HepG2 (cell line): ENCODE data around the gene ELL. TPM values are rescaled to one million over a fixed set of nuclear protein-coding genes. Genes with fewer than 3 reads are reported as not detected.
A peak's percentile ranks its signal among the peaks of the same experiment; 100 is the strongest.

Experiments
- ATAC-seq: fragments of 200-7000 bp; cut with Tn5 transposase; 3 replicates; pipeline ENCODE4 v1.9.1; 2020; ENCODE audit warnings: mild to moderate bottlenecking, moderate library complexity
- Bru-seq: library from RNA; stranded (reverse); fragments of 400-500 nt; gene quantifications from one replicate; lab custom pipeline; 2021; lab: Mats Ljungman, UMichigan
- BruChase-seq, 2 experiments: library from RNA; stranded (reverse); fragments of 400-500 nt; gene quantifications; one replicate each; lab custom pipeline; 2021; lab: Mats Ljungman, UMichigan
- BruUV-seq: library from RNA; stranded (reverse); fragments of 400-500 nt; replicated peaks from 2 replicates; lab custom pipeline; 2021; lab: Mats Ljungman, UMichigan
- CTCF ChIA-PET: fragments of 300-600 bp; formaldehyde crosslinking; extraction: SDS; loops from one replicate; lab custom pipeline; 2021; ENCODE audit warnings: low total read pairs, inconsistent platforms, low intra/inter-chr PET ratio; lab: Yijun Ruan, JAX
- POLR2A ChIA-PET: fragments of 350-600 bp; sonication (Branson Sonifier 250); formaldehyde crosslinking; loops from one replicate; lab custom pipeline; 2020; ENCODE audit warnings: antibody characterized with exemption, inconsistent platforms; lab: Yijun Ruan, JAX
- DNase-seq: peaks from one replicate; pipeline ENCODE4 v3.0.0-alpha.2; 2015; ENCODE audit warnings: low spot score
- FAIRE-seq: peaks from 3 replicates; lab custom pipeline; 2011; peaks lifted over from hg19 to GRCh38; lab: Jason Lieb, UNC
- H2AFZ ChIP-seq: one replicate; pipeline ENCODE4 v1.6.1; 2011; ENCODE audit warnings: low read length, inconsistent platforms
- H3K27ac ChIP-seq: fragments of 300-600 bp; 3 replicates; pipeline ENCODE4 v1.8.0; 2011; ENCODE audit warnings: mixed run types, mild to moderate bottlenecking, mixed read lengths, low read length, inconsistent platforms; ENCODE audit not compliant: insufficient read depth; ENCODE audit errors: extremely low read length
- H3K27me3 ChIP-seq, 2 experiments: fragments of 200-600 bp in 1 of 2; 2 replicates in 1 of 2; 3 replicates in 1 of 2; pipeline versions ENCODE4 v1.6.0 to v1.8.0; 2011; ENCODE audit warnings: low read length in 2 of 2, mild to moderate bottlenecking in 2 of 2, moderate library complexity in 2 of 2, inconsistent platforms in 1 of 2; ENCODE audit not compliant: insufficient read depth in 2 of 2, control insufficient read depth in 1 of 2
- H3K36me3 ChIP-seq, 2 experiments: fragments of 200-600 bp in 1 of 2; replicated peaks in 1 of 2; 2 replicates in 1 of 2; 3 replicates in 1 of 2; pipeline versions ENCODE4 v1.5.1 to v1.8.0; 2011; ENCODE audit warnings: low read length in 2 of 2, inconsistent platforms in 1 of 2; ENCODE audit not compliant: insufficient read depth in 2 of 2, control insufficient read depth in 1 of 2
- H3K4me1 ChIP-seq: 2 replicates; pipeline ENCODE4 v1.5.1; 2012; ENCODE audit warnings: low read length, inconsistent platforms; ENCODE audit not compliant: insufficient read depth
- H3K4me2 ChIP-seq: 2 replicates; pipeline ENCODE4 v1.6.0; 2011; ENCODE audit warnings: low read depth, low read length, inconsistent platforms
- H3K4me3 ChIP-seq, 3 experiments: fragments of 200-600 bp in 1 of 3; sonication (generic), shearing (Covaris generic) in 1 of 3; replicated peaks in 1 of 3; 2 replicates each; pipeline ENCODE4 v1.5.1; 2011 to 2016; ENCODE audit warnings: low read length in 3 of 3, inconsistent platforms in 2 of 3, low read depth in 2 of 3, mild to moderate bottlenecking in 2 of 3, control low read depth in 1 of 3, mixed read lengths in 1 of 3; ENCODE audit not compliant: insufficient read depth in 1 of 3
- H3K79me2 ChIP-seq: one replicate; pipeline ENCODE4 v1.6.1; 2011; ENCODE audit warnings: low read length, inconsistent platforms; ENCODE audit not compliant: insufficient read depth
- H3K9ac ChIP-seq: 2 replicates; pipeline ENCODE4 v1.6.0; 2011; ENCODE audit warnings: mild to moderate bottlenecking, low read depth, low read length, inconsistent platforms; ENCODE audit not compliant: insufficient read depth
- H3K9me3 ChIP-seq: 2 replicates; pipeline ENCODE4 v1.5.1; 2012; ENCODE audit warnings: mild to moderate bottlenecking, low read length
- H4K20me1 ChIP-seq: 2 replicates; pipeline ENCODE4 v1.6.0; 2011; ENCODE audit warnings: inconsistent platforms, mild to moderate bottlenecking, low read length, moderate library complexity; ENCODE audit not compliant: insufficient read depth
- ATF2 ChIP-seq: sonication (generic); formaldehyde crosslinking; IDR thresholded peaks from 2 replicates; pipeline ENCODE4 v1.4.0; 2020; ENCODE audit warnings: missing genetic modification reagents
- KLF9 ChIP-seq: IDR thresholded peaks from 2 replicates; pipeline ENCODE4 v1.6.1; 2016; ENCODE audit warnings: low read depth
- RXRA ChIP-seq: sonication (generic); formaldehyde crosslinking; IDR thresholded peaks from 2 replicates; pipeline ENCODE4 v1.5.1; 2020; ENCODE audit warnings: missing genetic modification reagents
- ZNF589 ChIP-seq: sonication (generic); formaldehyde crosslinking; conservative IDR thresholded peaks from 2 replicates; pipeline ENCODE4 v1.8.0; 2022; ENCODE audit warnings: mild to moderate bottlenecking, moderate library complexity, missing genetic modification reagents
- ZSCAN25 ChIP-seq: sonication (generic); formaldehyde crosslinking; IDR thresholded peaks from 2 replicates; pipeline ENCODE4 v1.8.0; 2022; ENCODE audit warnings: mild to moderate bottlenecking, missing genetic modification reagents
- WGBS: methylation state at CpG from one replicate; pipeline ENCODE4 v1.1.6; 2017; ENCODE audit warnings: low lambda C conversion rate; 5-methylcytosine and 5-hydroxymethylcytosine counted together
- in situ Hi-C: cut with HindIII; loops from 2 replicates; pipeline ENCODE4 v1.10.0; 2017; ENCODE audit warnings: low pct_unique_long_range_greater_than_20kb; ENCODE audit not compliant: extremely low pct_ligation_motif_present
- intact Hi-C: fragments of 100-400 bp; cut with micrococcal nuclease; formaldehyde crosslinking; loops from one replicate; pipeline ENCODE4 v1.10.0; 2022; ENCODE audit not compliant: unreplicated experiment
- long read RNA-seq, 2 experiments: library from RNA in 1 of 2; library from polyadenylated mRNA in 1 of 2; stranded (forward) in 1 of 2; unstranded in 1 of 2; transcript quantifications; one replicate each; pipeline ENCODE4 v2.0.0, GENCODE V29; 2019 to 2022
- polyA minus RNA-seq, 3 experiments: library from RNA; depleted of rRNA, polyadenylated mRNA; stranded (reverse); fragments of >200 nt; gene quantifications; 2 replicates each; pipeline ENCODE4 v1.2.3, GENCODE V29; 2011; ENCODE audit warnings: low replicate concordance in 1 of 3
- polyA plus RNA-seq, 8 experiments: library from polyadenylated mRNA; depleted of rRNA in 3 of 8; stranded (reverse) in 7 of 8; unstranded in 1 of 8; fragments of >200 nt; fragmentation: Illumina TruSeq in 4 of 8; extraction: Trizol in 4 of 8; gene quantifications; 2 replicates each; pipeline versions ENCODE4 v1.2.1 to v1.2.3, GENCODE V29; 2011 to 2016; ENCODE audit warnings: low read depth in 4 of 8, missing spikeins in 1 of 8, mixed read lengths in 1 of 8; ENCODE audit not compliant: insufficient read depth in 1 of 8
- total RNA-seq, 5 experiments: library from RNA; depleted of rRNA; stranded (reverse); fragments of >200 nt; fragmentation: Illumina TruSeq; extraction: Trizol; gene quantifications; 2 replicates each; pipeline ENCODE4 v1.2.3, GENCODE V29; 2016; ENCODE audit warnings: low read depth in 1 of 5
- TF ChIP-seq, protein P1 (sequence below): IDR thresholded peaks from 2 replicates; pipeline ENCODE4 v1.6.1; 2016; ENCODE audit warnings: missing biosample characterization, missing genetic modification reagents, low read depth
- TF ChIP-seq, protein P2 (sequence below): sonication (generic); formaldehyde crosslinking; IDR thresholded peaks from 2 replicates; pipeline ENCODE4 v1.4.0; 2020; ENCODE audit warnings: missing genetic modification reagents

Gene ELL
- total RNA-seq (2016; rRNA removed; fragmentation: Illumina TruSeq; extraction: Trizol) (3.2 and 3.7 TPM in 2 replicates), polyA plus RNA-seq (2011; rRNA removed) (5.4 and 5.8 TPM in 2 replicates), polyA minus RNA-seq (2011; rRNA and poly(A)+ RNA removed; ENCODE audit: low replicate concordance) (6.3 and 17.2 TPM in 2 replicates), Bru-seq, nascent RNA (percentile 59 among the genes with signal in this experiment), BruChase-seq, experiment 1, labeled RNA remaining after a 6-hour chase (percentile 67 among the genes with signal in this experiment), BruChase-seq, experiment 2, labeled RNA remaining after a 2-hour chase (percentile 64 among the genes with signal in this experiment)
- total RNA-seq (2016; cell fraction: cytosol; rRNA removed; fragmentation: Illumina TruSeq; extraction: Trizol; ENCODE audit: low read depth): 0.71 and 1.1 TPM in 2 replicates
- total RNA-seq (2016; cell fraction: insoluble cytoplasmic fraction; rRNA removed; fragmentation: Illumina TruSeq; extraction: Trizol): 2.7 and 4.1 TPM in 2 replicates
- total RNA-seq (2016; cell fraction: membrane; rRNA removed; fragmentation: Illumina TruSeq; extraction: Trizol): 2.3 and 2.5 TPM in 2 replicates
- 3.3 and 4.8 TPM in 2 replicates for total RNA-seq (2016; cell fraction: nucleus; rRNA removed; fragmentation: Illumina TruSeq; extraction: Trizol)
- 3.2 and 4.3 TPM in 2 replicates for polyA plus RNA-seq (2011; cell fraction: cytosol; rRNA removed)
- polyA plus RNA-seq (2011; cell fraction: nucleus; rRNA removed): 27.1 and 34.7 TPM in 2 replicates
- polyA plus RNA-seq (2012): 7.1 TPM in 2 replicates
- 0.20 and 0.33 TPM in 2 replicates for polyA plus RNA-seq (2016; cell fraction: cytosol; fragmentation: Illumina TruSeq; extraction: Trizol; ENCODE audit: low read depth)
- 3.1 and 4.0 TPM in 2 replicates for polyA plus RNA-seq (2016; cell fraction: insoluble cytoplasmic fraction; fragmentation: Illumina TruSeq; extraction: Trizol; ENCODE audit: low read depth)
- 1.0 and 1.1 TPM in 2 replicates for polyA plus RNA-seq (2016; cell fraction: membrane; fragmentation: Illumina TruSeq; extraction: Trizol; ENCODE audit: low read depth)
- 5.1 and 5.2 TPM in 2 replicates for polyA plus RNA-seq (2016; cell fraction: nucleus; fragmentation: Illumina TruSeq; extraction: Trizol; ENCODE audit: insufficient read depth, low read depth)
- polyA minus RNA-seq (2011; cell fraction: cytosol; rRNA and poly(A)+ RNA removed): 6.0 and 8.8 TPM in 2 replicates
- 12.9 and 14.3 TPM in 2 replicates for polyA minus RNA-seq (2011; cell fraction: nucleus; rRNA and poly(A)+ RNA removed)
- long read RNA-seq, experiment 1, full-length matches to known transcripts: 2 of 7 reads
- long read RNA-seq, experiment 1, partial matches to known transcripts: 3 of 7 reads
- long read RNA-seq, experiment 1, other reads (novel, unspliced or antisense): 2 of 7 reads
- long read RNA-seq, experiment 2, full-length matches to known transcripts: 10 of 21 reads
- long read RNA-seq, experiment 2, partial matches to known transcripts: 4 of 21 reads
- long read RNA-seq, experiment 2, other reads (novel, unspliced or antisense): 7 of 21 reads

DNA sequence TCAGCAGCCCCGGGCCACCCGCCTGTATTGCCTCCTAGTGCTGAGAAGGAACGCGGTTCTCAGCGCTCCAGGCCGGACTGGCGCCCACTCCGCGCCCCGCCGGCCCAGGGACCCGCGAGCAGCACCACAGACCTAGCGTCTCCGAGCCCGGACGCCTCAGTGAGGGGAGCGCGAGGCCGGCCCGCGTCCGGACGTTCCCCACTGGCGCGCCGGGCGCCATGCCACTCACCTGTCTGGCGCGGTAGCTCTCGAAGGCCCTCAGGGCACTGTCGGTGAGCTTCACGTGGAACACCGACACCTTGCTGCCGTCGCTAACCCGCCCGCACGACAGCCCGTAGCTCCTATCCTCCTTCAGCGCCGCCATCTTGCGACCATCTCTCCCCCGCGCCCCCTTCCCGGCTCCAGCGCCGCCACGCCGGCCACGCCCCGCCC, at the start of gene ELL:
ELL (minus strand) TSS at position 379 of the 432 bp plus-strand sequence; CDS start at position 364, 15 bp downstream.
- Histone ChIP-seq H3K4me3 (peak within 1 kb of the TSS; percentile 95 to 100 (median 96)), H4K20me1 (peaks cover 4% of the 10 kb centered on the region; the same call in 1 of the 2 replicates), H3K4me1 (peaks cover 56% of the 10 kb centered on the region), H3K27me3 (no peaks in the 10 kb centered on the region; a peak in 1 of 5 replicates), H3K9me3 (no peaks in the 10 kb centered on the region), H2AFZ (no peak within 1 kb of the TSS), H3K9ac (peak within 1 kb of the TSS; percentile 99), H3K79me2 (peaks cover 47% of the 10 kb centered on the region), H3K36me3 (no peaks in the 10 kb centered on the region), H3K27ac (peak within 1 kb of the TSS; percentile 94), H3K4me2 (peak within 1 kb of the TSS; percentile 94)
- ATAC-seq: peak; percentile 1; the same call in 1 of the 3 replicates
- no peak for FAIRE-seq
- ChIA-PET POLR2A (interaction anchor here (0.7 to 4.2 kb wide), 10 partner anchors 14 to 318 kb away, joined by 3 to 37 read pairs (median 8); partner anchors contain the start of genes JUND, KXD1, REX1BD and UBA52), CTCF (no interaction called here)
- intact Hi-C loops: loop anchor here (2.0 to 10.0 kb wide), 4 partner anchors 25 to 237 kb away; partner anchors contain the start of genes JUND and KXD1
- WGBS: no CpG with 5 or more reads among the region's 52 CpGs
- no TSS peak for BruUV-seq
- in situ Hi-C loops: loop anchor here (10.0 kb wide), 1 partner anchor 47 kb away; no protein-coding TSS in a partner anchor
- DNase-seq: no peak
- peak; percentile 31; the same call in 1 of the 2 replicates for TF ChIP-seq RXRA (CRISPR knock-in tag)
- TF ChIP-seq, protein P1, sequence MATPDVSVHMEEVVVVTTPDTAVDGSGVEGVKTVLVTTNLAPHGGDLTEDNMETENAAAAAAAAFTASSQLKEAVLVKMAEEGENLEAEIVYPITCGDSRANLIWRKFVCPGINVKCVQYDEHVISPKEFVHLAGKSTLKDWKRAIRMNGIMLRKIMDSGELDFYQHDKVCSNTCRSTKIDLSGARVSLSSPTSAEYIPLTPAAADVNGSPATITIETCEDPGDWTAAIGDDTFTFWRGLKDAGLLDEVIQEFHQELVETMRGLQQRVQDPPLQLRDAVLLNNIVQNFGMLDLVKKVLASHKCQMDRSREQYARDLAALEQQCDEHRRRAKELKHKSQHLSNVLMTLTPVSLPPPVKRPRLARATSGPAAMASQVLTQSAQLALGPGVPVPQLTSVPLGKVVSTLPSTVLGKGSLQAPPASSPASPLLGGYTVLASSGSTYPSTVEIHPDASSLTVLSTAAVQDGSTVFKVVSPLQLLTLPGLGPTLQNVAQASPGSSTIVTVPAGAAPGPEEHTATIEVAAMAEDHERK (CRISPR knock-in tag): no peak
- TF ChIP-seq ZSCAN25 (CRISPR knock-in tag): 0 out of 2 replicates have a peak, but pooled peaks have one; percentile 34
- TF ChIP-seq ZNF589 (CRISPR knock-in tag): 0 out of 2 replicates have a peak, but pooled peaks have one; percentile 71
- TF ChIP-seq ATF2 (CRISPR knock-in tag): no peak
- no peak for TF ChIP-seq KLF9 (CRISPR knock-in tag)
- TF ChIP-seq, protein P2, sequence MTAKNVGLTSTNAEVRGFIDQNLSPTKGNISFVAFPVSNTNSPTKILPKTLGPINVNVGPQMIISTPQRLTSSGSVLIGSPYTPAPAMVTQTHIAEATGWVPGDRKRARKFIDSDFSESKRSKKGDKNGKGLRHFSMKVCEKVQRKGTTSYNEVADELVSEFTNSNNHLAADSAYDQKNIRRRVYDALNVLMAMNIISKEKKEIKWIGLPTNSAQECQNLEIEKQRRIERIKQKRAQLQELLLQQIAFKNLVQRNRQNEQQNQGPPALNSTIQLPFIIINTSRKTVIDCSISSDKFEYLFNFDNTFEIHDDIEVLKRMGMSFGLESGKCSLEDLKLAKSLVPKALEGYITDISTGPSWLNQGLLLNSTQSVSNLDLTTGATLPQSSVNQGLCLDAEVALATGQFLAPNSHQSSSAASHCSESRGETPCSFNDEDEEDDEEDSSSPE: no peak
